VCaP (cell line): ENCODE measurements around the gene PHOX2B.
"Not testable (repeated sequence)": the region's sequence is repeated elsewhere in the genome, so short reads cannot be mapped to it uniquely, and the experiment has no call there.

ENCODE experiments used
- H3K27ac ChIP-seq: fragments of 450-650 bp; 2 replicates; pipeline ENCODE4 v1.5.1; 2017
- TF ChIP-seq, protein P1 (sequence below): fragments of 450-650 bp; conservative IDR thresholded peaks from 2 replicates; pipeline ENCODE4 v1.5.1; 2017; ENCODE audit warnings: mild to moderate bottlenecking, moderate library complexity

Gene PHOX2B

DNA sequence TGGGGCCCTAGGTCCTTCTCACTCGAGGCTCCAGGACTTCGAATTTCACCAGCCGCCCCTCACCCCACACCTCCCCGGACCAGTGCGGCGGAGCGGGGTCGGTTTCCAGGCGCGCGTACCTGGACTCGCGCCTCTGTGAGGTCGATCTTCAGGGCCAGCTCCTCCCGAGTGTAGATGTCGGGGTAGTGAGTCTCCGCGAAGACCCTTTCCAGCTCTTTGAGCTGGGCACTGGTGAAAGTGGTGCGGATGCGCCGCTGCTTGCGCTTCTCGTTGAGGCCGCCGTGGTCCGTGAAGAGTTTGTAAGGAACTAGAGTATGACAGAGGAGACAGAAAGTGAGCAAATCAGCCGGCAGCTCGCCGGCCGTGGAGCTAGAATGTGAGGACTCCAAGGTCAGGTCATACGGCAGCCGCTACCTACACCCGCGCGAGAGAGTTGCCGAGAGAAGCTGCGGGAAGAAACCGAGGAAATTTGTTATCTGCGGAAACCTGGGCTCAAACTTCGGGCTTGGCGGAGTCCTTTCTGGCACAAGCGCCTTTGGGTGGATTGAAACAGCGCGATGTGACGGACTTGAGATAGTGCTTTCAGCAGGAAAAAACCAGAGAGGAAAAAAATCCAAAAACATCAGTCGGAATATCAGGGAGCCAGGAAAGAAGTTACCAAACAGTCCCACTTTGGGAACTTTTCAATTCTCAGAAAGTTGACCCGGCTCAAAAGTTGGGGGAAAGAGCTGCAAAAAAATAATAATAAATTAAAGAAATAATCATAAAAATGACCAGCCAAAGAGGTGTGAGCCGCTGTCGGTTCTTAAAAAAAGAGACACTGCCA, 1.1 kb downstream of the PHOX2B start:
- no peak overlapping the region for H3K27ac ChIP-seq
- TF ChIP-seq, protein P1, sequence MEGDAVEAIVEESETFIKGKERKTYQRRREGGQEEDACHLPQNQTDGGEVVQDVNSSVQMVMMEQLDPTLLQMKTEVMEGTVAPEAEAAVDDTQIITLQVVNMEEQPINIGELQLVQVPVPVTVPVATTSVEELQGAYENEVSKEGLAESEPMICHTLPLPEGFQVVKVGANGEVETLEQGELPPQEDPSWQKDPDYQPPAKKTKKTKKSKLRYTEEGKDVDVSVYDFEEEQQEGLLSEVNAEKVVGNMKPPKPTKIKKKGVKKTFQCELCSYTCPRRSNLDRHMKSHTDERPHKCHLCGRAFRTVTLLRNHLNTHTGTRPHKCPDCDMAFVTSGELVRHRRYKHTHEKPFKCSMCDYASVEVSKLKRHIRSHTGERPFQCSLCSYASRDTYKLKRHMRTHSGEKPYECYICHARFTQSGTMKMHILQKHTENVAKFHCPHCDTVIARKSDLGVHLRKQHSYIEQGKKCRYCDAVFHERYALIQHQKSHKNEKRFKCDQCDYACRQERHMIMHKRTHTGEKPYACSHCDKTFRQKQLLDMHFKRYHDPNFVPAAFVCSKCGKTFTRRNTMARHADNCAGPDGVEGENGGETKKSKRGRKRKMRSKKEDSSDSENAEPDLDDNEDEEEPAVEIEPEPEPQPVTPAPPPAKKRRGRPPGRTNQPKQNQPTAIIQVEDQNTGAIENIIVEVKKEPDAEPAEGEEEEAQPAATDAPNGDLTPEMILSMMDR: no peak

DNA sequence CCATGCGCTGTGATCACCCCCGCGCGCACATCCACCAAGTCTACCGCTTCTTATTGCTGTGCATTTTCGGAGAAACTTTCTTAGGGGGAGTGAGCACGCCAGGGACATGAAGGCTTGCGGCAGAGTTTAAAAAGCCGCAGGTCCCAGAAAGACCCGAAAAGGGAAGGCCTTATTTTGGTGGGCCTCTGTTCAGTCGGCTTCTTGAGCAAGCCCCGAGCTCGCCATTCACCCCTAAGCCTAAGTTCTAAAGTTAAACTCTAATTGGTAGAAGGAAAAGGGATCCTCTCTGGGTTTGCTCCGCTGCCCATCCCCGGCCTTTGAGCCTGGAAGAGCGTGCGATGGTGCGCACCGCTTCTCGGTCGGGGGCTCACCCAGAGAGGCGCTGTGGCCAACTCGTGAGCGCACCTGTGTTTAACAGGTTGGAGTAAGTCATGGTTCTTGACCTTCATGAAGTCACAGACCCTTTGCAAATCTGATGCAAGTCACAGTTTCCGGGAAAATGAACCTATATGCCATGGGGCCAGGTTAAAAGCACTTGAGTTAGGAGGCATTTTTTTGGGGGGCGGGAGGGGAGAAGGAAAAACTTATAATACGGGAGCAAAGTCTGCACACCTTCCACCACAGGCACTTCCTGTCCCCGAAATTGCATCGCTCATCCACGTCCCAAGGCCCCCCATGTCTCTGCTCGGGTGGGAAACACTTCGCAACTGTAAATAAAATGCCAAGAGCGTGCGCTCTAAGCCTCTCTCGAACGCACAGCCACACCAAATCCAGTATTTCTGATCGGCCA, 1.9 kb downstream of the PHOX2B start:
- no peak overlapping the region for H3K27ac ChIP-seq
- TF ChIP-seq, protein P1: no peak

DNA sequence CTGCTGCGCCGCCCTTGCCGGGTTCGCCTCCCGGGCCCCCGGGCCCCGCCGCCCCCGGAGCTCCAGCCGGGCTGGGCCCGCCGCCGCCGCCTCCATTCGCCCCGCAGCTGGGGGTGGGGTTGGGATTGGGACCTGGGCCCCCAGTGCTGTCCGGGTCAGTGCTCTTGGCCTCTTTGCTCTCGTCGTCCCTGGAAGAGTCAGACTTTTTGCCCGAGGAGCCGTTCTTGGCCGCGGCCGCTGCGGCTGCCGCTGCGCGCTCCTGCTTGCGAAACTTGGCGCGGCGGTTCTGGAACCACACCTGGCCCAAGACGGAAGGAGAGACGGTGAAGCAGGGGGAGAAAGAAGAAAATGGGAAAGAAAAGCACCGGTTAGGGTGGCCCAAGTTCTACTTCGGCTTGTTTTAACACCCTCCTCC, 2.5 kb downstream of the PHOX2B start:
- no peak overlapping the region for H3K27ac ChIP-seq
- TF ChIP-seq, protein P1: no peak

DNA sequence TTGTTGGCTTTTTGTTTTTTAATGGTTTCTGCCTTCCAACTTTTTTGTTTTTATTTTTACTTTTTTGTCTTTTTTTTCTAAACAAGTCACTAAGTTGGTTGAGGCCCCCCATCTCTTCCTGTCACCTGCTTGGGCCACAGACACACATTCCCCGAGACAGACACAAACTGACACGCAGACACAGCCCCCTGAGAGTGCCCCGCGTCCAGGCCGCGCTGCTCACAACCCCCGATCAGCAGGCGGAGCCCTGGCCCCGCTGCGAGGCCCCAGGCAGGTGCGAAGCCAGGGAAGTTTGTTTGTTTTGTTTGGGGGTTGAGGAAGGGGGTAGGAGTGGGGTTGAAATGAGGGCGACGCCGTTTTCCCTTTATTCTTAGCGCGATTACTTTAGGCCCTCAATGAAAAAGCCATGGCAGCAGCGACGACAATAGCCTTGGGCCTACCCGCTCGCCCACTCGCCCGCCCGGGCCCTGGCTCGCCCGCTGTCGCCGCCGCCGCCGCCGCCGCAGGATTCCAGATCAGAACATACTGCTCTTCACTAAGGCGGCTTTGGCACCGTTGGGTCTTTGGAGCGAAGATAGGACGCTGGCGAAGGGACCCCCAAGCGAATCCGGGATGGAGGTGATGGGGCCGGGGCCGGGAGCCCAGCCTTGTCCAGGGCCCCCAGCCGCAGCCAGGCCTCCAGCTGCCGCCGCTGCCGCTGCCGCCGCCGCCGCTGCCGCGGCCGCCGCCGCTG, 3.1 kb downstream of the PHOX2B start:
- no peak overlapping the region for H3K27ac ChIP-seq
- TF ChIP-seq, protein P1: no peak

DNA sequence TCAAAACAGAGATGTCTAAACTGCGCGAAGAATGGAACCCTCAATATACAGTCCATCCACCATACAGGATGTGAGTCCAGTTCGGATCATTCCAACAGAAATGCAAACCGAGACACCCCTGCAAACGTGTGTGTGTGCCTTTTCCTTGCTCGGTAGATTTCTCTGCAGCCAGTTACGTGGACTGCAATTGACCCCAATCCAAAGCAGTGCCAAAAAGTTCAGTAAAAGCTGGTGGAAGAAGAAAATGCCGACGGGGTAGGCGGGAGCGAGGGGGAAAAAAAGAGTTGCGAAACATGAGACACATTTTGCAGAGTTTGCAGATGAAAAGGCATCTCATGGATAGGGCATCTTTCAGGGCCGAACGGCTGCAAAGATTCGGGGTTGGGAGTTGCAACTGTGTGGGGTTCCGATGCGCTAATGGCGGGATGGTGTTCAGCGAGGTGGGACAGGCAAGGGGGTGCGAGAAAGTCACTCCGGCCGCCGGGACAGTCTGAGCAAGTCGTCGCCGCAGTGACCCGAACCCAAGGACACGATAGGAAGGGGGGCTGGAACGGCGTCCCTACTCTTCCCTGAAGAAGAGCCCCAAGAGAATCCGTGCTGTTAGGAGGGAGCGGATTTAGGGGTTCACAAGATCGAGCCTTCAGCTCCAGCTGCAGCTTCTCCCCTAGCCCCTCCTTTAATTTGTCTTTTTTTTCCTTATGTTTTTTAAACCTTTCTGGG, 3.8 kb downstream of the PHOX2B start:
- TF ChIP-seq, protein P1: no peak

DNA sequence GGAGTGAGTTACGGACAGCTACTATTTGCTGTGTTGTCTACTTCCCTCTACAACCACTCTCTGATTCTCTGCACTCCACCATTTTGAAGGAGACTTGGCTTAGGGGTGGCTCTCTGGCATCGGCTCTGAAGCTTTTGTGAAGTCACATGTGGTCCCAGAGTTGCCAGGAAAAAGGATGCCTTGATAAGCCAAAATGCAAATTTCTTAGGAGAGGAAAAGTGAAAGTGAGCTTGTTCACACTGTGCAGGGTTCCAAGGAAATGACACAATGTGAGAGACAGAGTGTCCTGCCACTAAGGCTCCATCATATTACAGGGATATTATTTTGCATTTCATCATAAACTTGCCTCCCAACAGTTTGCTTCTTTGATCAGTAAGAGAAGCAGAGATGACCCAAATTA, 7.2 kb downstream of the PHOX2B start:
- no peak overlapping the region for H3K27ac ChIP-seq
- TF ChIP-seq, protein P1: no peak

More for the DNA sequence above, 3.8 kb downstream of the PHOX2B start:
- no peak overlapping the region for H3K27ac ChIP-seq

DNA sequence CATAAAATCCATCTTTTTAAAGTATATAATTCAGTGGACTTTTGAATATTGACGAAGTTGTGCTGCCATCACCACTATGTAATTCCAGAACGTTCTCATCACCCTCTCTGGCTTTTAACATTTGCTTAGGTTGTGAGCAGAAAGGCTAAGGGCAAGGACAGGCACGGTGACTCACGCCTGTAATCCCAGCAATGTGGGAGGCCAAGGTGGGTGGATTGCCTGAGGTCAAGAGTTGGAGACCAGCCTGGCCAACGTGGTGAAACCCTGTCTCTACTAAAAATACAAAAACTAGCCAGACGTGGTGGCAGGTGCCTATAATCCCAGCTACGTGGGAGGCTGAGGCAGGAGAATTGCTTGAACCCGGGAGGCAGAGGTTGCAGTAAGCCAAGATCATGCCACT, 11.0 kb downstream of the PHOX2B start:
- not testable (repeated sequence) for H3K27ac ChIP-seq
